Fibroblast of skin of back (primary cell): ENCODE measurements around the gene SFT2D3.

ENCODE experiments used
- DNase-seq: peaks from one replicate; pipeline ENCODE4 v3.0.0-alpha.2; 2013

Gene SFT2D3

GRCh38 chr2:127681976-127682857 lies 19.1 kb upstream of the SFT2D3 start:
- DNase-seq = no peak

- DNase-seq = no peak
Measured at GRCh38 chr2:127683056-127683455, 18.2 kb upstream of the SFT2D3 start.

GRCh38 chr2:127683757-127684156 lies 17.5 kb upstream of the SFT2D3 start:
- peak; percentile 55 for DNase-seq

DNA sequence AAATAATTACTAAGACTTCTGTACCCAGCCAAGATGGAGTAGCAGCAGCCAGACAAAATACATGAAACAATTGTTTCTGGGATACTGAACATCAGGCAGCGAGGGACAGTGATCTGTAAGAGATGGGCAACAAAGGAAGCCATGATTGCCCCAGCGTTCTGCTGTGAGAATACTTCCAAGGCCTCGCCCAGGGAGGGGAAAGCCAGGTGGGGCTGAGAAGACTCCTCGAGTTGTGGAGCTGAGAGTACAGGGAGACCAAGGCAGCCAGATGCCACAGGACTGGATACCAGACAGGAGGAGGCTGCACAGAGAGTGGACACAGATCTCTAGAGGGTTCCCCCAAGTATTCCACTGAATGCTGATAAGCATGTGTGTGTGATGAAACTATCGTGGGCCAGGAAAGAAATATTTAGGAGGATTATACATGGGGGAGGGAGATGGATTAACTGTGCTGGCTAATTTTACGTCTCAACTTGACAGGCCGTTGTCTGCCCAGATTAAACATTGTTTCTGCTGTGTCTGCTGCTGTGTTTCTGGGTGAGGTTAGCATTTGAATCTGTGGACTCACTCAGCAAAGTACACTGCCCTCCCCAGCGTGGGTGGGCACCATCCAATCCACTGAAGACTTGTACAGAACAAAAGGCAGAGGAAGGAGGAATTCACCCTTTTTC lies 15.8 kb upstream of the SFT2D3 start:
- DNase-seq = no peak

- DNase-seq = no peak
Measured at GRCh38 chr2:127688405-127688804, 12.9 kb upstream of the SFT2D3 start.

- DNase-seq = no peak
Measured at GRCh38 chr2:127690696-127691095, 10.6 kb upstream of the SFT2D3 start.

GRCh38 chr2:127694986-127695385 lies 6.3 kb upstream of the SFT2D3 start:
- DNase-seq = no peak

DNA sequence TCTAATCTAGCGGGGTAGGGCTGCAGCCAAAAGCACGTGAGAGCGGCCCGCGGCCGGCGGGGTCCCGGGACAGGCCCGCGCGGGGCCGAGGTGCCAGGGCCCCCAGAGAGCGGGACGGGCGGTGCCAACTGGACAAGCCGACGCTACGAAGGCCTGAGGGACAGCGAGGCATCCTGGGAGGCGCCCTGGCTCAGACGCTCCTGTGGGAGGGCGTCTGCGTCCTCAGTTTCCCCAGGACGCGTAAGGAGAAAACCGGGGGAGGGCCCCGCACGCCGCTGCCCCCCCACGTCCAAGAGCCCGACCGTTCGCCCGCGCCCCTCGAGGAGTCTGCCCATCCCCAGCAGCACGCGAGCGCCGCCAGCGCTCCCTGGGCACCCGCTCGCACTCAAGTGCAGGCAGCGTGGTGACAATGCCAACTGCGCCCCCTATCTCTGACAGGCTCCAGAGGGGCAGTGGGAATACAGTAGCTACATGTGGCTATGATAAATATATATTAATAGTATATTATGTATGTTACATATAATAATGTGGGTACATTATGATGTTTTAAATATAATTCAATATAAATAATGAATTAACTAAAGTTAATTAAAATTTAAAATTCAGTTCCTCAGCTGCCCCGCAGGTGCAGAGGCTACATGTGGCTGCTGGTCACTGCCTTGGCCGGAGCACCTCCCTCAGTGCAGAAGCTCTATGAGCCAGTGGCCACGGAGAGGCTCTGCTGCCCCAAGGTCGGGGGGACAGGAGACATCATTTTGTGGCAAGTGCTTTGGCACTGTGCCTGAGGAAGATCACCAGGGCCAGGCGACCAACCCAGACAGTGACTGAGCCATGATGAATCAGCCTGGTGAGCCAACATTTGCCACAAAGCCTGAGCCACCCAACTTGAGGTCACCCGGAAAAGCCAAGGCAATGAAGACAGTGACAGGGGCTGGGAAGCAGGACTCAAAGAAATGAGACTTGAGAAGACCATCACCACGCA lies 5.5 kb upstream of the SFT2D3 start:
- DNase-seq = peak; percentile 68

- DNase-seq = no peak
Measured at GRCh38 chr2:127697482-127698180, 3.7 kb upstream of the SFT2D3 start.

DNA sequence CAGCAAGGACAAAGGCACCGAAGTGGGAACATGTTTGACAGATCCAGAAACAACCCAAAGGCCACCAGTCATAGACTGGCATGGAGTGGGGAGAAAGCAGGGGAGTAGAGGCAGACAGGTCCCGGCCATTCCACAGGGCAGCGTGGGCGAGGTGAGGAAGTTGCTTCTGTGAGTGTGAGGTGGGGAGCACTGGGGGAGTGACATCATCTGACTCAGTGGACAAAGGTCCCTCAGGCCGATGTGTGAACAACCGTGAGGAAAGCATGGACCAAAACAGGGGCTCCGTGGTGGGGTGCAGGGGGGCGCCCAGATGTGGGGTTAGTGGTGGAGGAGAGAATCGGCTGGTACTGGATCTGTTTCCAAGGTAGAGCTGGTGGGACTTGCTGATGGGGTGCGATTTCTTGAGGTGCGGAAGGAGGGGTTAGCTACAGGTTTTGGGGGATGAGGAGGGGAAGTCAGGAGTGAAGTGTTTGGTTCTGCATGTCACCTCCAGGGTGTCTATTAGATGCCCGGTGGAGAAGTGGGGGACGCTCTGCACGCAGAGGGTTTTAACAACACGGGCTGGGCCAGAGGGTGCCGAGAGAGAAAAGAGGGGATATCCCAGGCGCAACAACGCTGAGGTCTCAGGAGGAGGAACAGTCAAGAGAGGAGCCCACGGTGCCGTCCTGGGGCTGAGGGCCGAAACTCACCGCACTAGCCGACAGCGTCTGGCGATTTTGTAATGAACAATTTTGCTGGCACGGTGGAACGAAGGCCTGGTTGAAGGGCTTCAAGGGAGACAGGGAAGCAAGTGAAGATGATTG lies 2.5 kb upstream of the SFT2D3 start:
- DNase-seq = no peak

DNA sequence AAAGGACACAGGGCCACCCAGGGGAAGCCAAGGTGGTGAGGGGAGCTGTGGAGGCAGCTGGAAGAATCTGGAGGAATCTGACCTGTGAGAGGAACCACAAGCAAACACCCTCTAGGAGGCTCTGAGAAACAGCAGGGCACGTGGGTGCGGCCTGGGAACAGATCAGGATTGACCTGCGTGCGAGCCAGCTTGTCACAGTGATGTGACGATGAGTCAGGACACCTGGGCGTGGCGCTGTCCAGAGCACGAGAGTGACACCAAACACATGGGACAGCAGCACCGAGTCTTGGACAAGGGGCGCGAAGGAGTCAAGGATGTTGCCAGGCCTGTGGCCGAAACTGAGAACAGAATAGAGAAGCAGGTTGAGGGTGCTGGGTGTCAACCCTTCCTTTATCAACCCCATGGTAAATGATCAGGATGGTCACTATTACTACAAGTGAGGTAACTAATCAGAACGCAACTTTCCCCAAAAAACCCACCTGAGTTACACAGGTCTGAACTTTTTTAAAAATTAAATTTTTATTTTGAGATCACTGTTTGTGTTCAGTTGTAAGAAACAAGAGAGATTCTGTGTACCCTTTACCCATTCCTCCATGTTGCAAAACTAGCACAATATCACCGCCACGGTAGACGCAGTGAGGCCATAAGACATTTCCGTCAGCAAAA lies 637 bp upstream of the SFT2D3 start:
- DNase-seq = peak; percentile 19

- peak; percentile 78 for DNase-seq
Measured at GRCh38 chr2:127701651-127702394, 526 bp downstream of the SFT2D3 start.

- DNase-seq = no peak
Measured at GRCh38 chr2:127702395-127703009, 1.2 kb downstream of the SFT2D3 start.

DNA sequence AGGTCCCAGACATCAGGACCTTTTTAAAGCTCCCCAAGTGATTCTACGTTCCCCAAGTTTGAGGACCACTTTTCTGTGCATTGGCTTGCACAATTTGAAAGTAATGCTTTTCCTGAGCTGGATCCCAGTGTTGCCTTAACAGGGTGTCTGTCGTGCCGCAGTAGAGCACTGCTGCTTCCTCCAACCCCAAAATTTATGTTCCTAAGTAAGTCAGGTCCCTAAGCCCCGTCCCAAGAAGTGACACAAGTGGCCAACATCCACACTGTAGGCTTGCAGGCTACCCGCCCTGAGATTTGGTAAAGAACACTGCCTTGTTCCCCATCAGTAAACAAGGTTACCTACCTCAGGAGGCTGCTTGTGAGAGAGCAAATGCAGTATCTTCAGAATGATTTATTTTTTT lies 2.0 kb downstream of the SFT2D3 start:
- no peak for DNase-seq

DNA sequence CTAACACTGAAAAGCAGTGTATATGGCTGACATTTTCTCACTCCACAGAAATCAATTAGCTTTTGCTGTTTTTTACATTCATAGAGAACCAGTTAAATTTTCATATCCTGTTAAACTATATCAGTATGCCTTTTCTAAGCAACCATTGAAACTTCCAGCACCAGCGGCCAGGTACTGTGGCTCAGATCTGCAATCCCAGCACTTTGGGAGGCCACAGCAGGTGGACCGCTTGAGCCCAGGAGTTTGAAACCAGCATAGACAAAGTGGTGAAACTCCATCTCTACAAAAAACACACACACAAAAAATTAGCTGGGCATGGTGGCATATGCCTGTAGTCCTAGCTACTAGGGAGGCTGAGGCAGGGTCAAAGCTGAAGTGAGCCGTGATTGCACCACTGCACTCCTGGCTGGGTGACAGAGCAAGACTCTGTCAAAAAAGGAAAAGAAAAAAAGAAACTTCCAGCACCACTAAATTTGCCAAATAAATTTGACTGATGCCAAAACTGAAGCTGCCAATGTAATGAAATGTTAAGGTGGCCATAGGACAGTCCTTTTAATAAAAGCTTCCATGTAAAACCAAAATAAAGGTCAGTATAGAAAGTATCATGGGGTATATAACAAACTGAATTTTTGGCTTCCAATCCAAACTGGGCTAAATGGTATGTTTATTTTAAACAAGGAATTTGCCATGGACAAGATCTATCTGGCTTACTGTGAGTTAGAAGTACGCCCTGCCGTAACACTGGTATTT lies 3.5 kb downstream of the SFT2D3 start:
- no peak for DNase-seq

DNA sequence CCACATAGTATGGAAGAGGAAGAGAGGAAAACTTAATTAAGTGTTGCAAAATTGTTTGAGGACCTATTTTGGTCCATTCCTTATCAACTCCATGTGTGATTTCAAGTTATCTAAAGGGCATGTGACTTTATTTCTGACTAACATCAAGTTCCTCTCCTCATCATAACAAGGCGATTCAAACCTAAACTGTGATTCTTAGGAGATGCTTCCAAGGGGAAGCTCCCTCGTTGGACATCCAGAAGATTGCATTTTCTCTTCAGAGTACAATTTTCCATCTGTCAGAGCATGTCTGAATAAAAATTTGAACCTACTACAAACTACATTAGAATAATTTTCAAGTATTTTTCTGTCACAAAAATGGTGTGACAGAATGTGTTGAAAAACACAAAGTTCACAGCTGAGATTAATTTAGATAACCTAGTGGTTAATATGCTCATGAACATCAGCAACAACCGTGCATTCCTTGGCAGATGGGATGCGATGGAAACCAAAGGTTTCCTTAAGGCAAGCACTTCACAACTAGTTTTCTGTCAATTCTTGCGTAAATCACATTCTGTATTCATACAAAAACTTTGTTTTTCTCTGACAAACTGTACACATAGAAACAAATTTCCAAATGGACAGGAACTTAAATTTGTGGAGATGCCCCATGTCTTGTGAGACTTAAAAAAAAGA lies 4.2 kb downstream of the SFT2D3 start:
- no peak for DNase-seq

- DNase-seq = no peak
Measured at GRCh38 chr2:127706215-127706990, 5.1 kb downstream of the SFT2D3 start.
